K562 (cell line): ENCODE results near the gene OR1N2. TPM values are rescaled to one million over a fixed set of nuclear protein-coding genes. Genes with fewer than 3 reads are reported as not detected.

Source experiments
- ATAC-seq: fragments of 200-7000 bp; cut with Tn5 transposase; 3 replicates; pipeline ENCODE4 v1.9.1; 2020; ENCODE audit warnings: moderate library complexity
- BruUV-seq: library from RNA; stranded (reverse); fragments of 400-500 nt; replicated peaks from 2 replicates; lab custom pipeline; 2021; lab: Mats Ljungman, UMichigan
- CTCF ChIA-PET: fragments of 300-600 bp; formaldehyde crosslinking; extraction: SDS; loops from one replicate; lab custom pipeline; 2021; ENCODE audit warnings: low intra/inter-chr PET ratio; lab: Yijun Ruan, JAX
- POLR2A ChIA-PET: fragments of 300-600, 350-650 bp; sonication (Branson Sonifier 250); formaldehyde crosslinking; extraction: SDS; loops from one replicate; lab custom pipeline; 2021; ENCODE audit warnings: antibody characterized with exemption, inconsistent platforms; lab: Yijun Ruan, JAX
- DNase-seq, 4 experiments: peaks; one replicate each; pipeline versions ENCODE4 v3.0.0 to v3.0.0-alpha.2; 2011 to 2018; ENCODE audit warnings: low spot score in 3 of 4, mixed read lengths in 3 of 4; ENCODE audit errors: extremely low read depth in 1 of 4
- FAIRE-seq: peaks from 2 replicates; lab custom pipeline; 2011; peaks lifted over from hg19 to GRCh38; lab: Jason Lieb, UNC
- H2AFZ ChIP-seq: 2 replicates; pipeline ENCODE4 v1.6.0; 2011; ENCODE audit warnings: low read depth, low read length, control low read depth, inconsistent platforms
- H3K27ac ChIP-seq: fragments of 200-600 bp; 3 replicates; pipeline ENCODE4 v1.8.0; 2011; ENCODE audit warnings: low read depth, mild to moderate bottlenecking, control low read depth, inconsistent platforms, low read length, moderate library complexity, mixed read lengths; ENCODE audit errors: extremely low read depth
- H3K27me3 ChIP-seq, 2 experiments: fragments of 300-600 bp in 1 of 2; 2 replicates in 1 of 2; 3 replicates in 1 of 2; pipeline versions ENCODE4 v1.6.0 to v1.8.0; 2011; ENCODE audit warnings: inconsistent platforms in 2 of 2, low read length in 2 of 2, mild to moderate bottlenecking in 1 of 2, mixed read lengths in 1 of 2, moderate library complexity in 1 of 2; ENCODE audit not compliant: control insufficient read depth in 2 of 2, insufficient read depth in 2 of 2
- H3K36me3 ChIP-seq: fragments of 300-600 bp; 3 replicates; pipeline ENCODE4 v1.8.0; 2011; ENCODE audit warnings: mild to moderate bottlenecking, low read length, inconsistent platforms; ENCODE audit not compliant: control insufficient read depth, insufficient read depth
- H3K4me1 ChIP-seq, 2 experiments: fragments of 200-600 bp in 1 of 2; replicated peaks in 1 of 2; 2 replicates in 1 of 2; 3 replicates in 1 of 2; pipeline versions ENCODE4 v1.5.1 to v1.8.0; 2011; ENCODE audit warnings: inconsistent platforms in 2 of 2, low read length in 2 of 2, mild to moderate bottlenecking in 1 of 2, mixed read lengths in 1 of 2, moderate library complexity in 1 of 2; ENCODE audit not compliant: control insufficient read depth in 2 of 2, insufficient read depth in 2 of 2
- H3K4me2 ChIP-seq: 2 replicates; pipeline ENCODE4 v1.6.1; 2011; ENCODE audit warnings: low read length, control low read depth, inconsistent platforms, mixed read lengths; ENCODE audit not compliant: insufficient read depth
- H3K4me3 ChIP-seq: fragments of 200-600 bp; sonication (generic), shearing (Covaris generic); 2 replicates; pipeline ENCODE4 v1.5.1; 2016; ENCODE audit warnings: control low read depth, inconsistent platforms
- H3K79me2 ChIP-seq: fragments of 200-600 bp; 3 replicates; pipeline ENCODE4 v1.8.0; 2011; ENCODE audit warnings: low read length, inconsistent platforms; ENCODE audit not compliant: control insufficient read depth, insufficient read depth
- H3K9ac ChIP-seq, 2 experiments: 2 replicates each; pipeline versions ENCODE4 v1.6.0 to v1.6.1; 2011; ENCODE audit warnings: low read depth in 2 of 2, low read length in 2 of 2, control low read depth in 1 of 2, inconsistent platforms in 1 of 2, mild to moderate bottlenecking in 1 of 2, mixed read lengths in 1 of 2; ENCODE audit not compliant: insufficient read depth in 1 of 2
- H3K9me1 ChIP-seq: one replicate; pipeline ENCODE4 v1.6.0; 2011; ENCODE audit warnings: inconsistent platforms, mild to moderate bottlenecking, low read length, moderate library complexity; ENCODE audit not compliant: control insufficient read depth, insufficient read depth
- H3K9me3 ChIP-seq: replicated peaks from 2 replicates; pipeline ENCODE4 v1.5.1; 2011; ENCODE audit warnings: low read depth, low read length, inconsistent platforms; ENCODE audit not compliant: control insufficient read depth, insufficient read depth
- H4K20me1 ChIP-seq: replicated peaks from 2 replicates; pipeline ENCODE4 v1.6.1; 2011; ENCODE audit warnings: low read length, inconsistent platforms, mixed read lengths; ENCODE audit not compliant: control insufficient read depth, insufficient read depth
- CREB3 ChIP-seq: fragments of 450-650 bp; conservative IDR thresholded peaks from 2 replicates; pipeline ENCODE4 v1.6.1; 2016; ENCODE audit warnings: missing genetic modification characterization, low read depth, mild to moderate bottlenecking, missing compliant biosample characterization, moderate library complexity
- CUX1 ChIP-seq: fragments of 200-800 bp; sonication (Bioruptor generic); IDR thresholded peaks from 2 replicates; pipeline ENCODE4 v1.6.1; 2016; ENCODE audit warnings: missing genetic modification characterization, missing compliant biosample characterization
- HNRNPK ChIP-seq: fragments of 200-400 bp; formaldehyde crosslinking; IDR thresholded peaks from one replicate; pipeline ENCODE4 v1.6.1; 2018; ENCODE audit warnings: mild to moderate bottlenecking, low read depth, low read length; ENCODE audit not compliant: poor library complexity, severe bottlenecking
- NFE2 ChIP-seq: IDR thresholded peaks from 2 replicates; pipeline ENCODE4 v1.6.1; 2014; ENCODE audit warnings: antibody characterized with exemption, low read depth
- ZNF717 ChIP-seq: fragments of 250-450 bp; sonication (Bioruptor Pico); IDR thresholded peaks from 2 replicates; pipeline ENCODE4 v1.5.0; 2021
- WGBS: fragments of 100-300 bp; shearing (Covaris generic); methylation state at CpG from one replicate; pipeline ENCODE4 v1.1.6; 2016; ENCODE audit warnings: low coverage, mixed read lengths; ENCODE audit not compliant: insufficient coverage; ENCODE audit errors: missing lambda C conversion rate; 5-methylcytosine and 5-hydroxymethylcytosine counted together
- in situ Hi-C: fragments of 300-500 bp; cut with MboI; formaldehyde crosslinking; loops from 4 replicates; pipeline ENCODE4 v1.15.0; 2018; ENCODE audit warnings: inconsistent platforms, mixed read lengths
- intact Hi-C: fragments of 100-400 bp; cut with micrococcal nuclease; formaldehyde crosslinking; loops from 2 replicates; pipeline ENCODE4 v1.14.2; 2022
- polyA plus RNA-seq, 8 experiments: library from polyadenylated mRNA; depleted of rRNA in 4 of 8; stranded (reverse) in 5 of 8; unstranded in 3 of 8; fragments of >200 nt; fragmentation: Nextera tagmentation in 2 of 8; fragmentation: Illumina TruSeq in 1 of 8; extraction: Ambion mirVana in 2 of 8; extraction: Trizol in 1 of 8; gene quantifications; 2 replicates each; pipeline versions ENCODE4 v1.2.1 to v1.2.3, GENCODE V29; 2011 to 2014; ENCODE audit warnings: inconsistent platforms in 1 of 8, missing spikeins in 1 of 8
- total RNA-seq, 7 experiments: library from RNA; depleted of rRNA in 6 of 7; stranded (reverse); fragments of >200 nt in 6 of 7; fragmentation: Illumina TruSeq in 2 of 7; extraction: Trizol in 2 of 7; gene quantifications; 2 replicates each; pipeline versions ENCODE4 v1.2.1 to v1.2.3, GENCODE V29; 2011 to 2021; ENCODE audit warnings: low replicate concordance in 1 of 7

The OR1N2 gene
- total and polyA plus RNA-seq, 9 of the 15 experiments (the other 6 are each of a cell fraction or from before 2014, with no cell fraction given) = not detected

GRCh38 chr9:122526602-122527001 lies 26.3 kb upstream of the OR1N2 start (continued):
- no peak for TF ChIP-seq ZNF717 (CRISPR knock-in tag)

- WGBS = 2% methylated on average over 3 of the region's 3 CpGs
- no peak within 1 kb of the TSS for H3K27ac ChIP-seq
- DNase-seq (no peak), ATAC-seq (no peak), FAIRE-seq (no peak)
- no peak within 1 kb of the TSS for H2AFZ ChIP-seq
- H3K4me1 ChIP-seq = no peaks in the 10 kb centered on the region
- intact Hi-C loops (no loop called here), in situ Hi-C loops (no loop called here)
- peaks cover 8 to 9% of the 10 kb centered on the region in 2 experiments; a peak in 4 of 5 replicates for H3K27me3 ChIP-seq
- H3K9ac ChIP-seq = no peak within 1 kb of the TSS
- H3K4me3 ChIP-seq = no peak within 1 kb of the TSS
- H3K4me2 ChIP-seq = no peak within 1 kb of the TSS
- no peaks in the 10 kb centered on the region for H3K79me2 ChIP-seq
- POLR2A ChIA-PET = no interaction called here
- CTCF ChIA-PET = no interaction called here
- no peaks in the 10 kb centered on the region; the same call in 1 of the 2 replicates for H3K9me3 ChIP-seq
- H3K9me1 ChIP-seq = no peaks in the 10 kb centered on the region
- H3K36me3 ChIP-seq = no peaks in the 10 kb centered on the region
- no peaks in the 10 kb centered on the region for H4K20me1 ChIP-seq
- no TSS peak for BruUV-seq
- TF ChIP-seq NFE2 (no peak), CUX1 (no peak), HNRNPK (no peak), CREB3 (no peak)
Observed at GRCh38 chr9:122527193-122527592, 25.7 kb upstream of the OR1N2 start, which contains the start of gene OR1N1. OR1N1 (minus strand) TSS chr9:122527293; CDS start chr9:122527293, 0 bp downstream.
